Measurements from ENCODE around the gene SLC25A39. TPM values are rescaled to one million over a fixed set of nuclear protein-coding genes. Genes with fewer than 3 reads are reported as not detected.
A peak's percentile ranks its signal among the peaks of the same experiment; 100 is the strongest.

Gene SLC25A39
- total and polyA plus RNA-seq, 9 of the 15 experiments (the other 6 are each of a cell fraction or from before 2014, with no cell fraction given): 4.8 to 267 (median 140) TPM

- no peak for TF ChIP-seq IRF1 (CRISPR knock-in tag; IDR thresholded peaks at IDR 0.05; ENCODE audit: borderline replicate concordance)
- TF ChIP-seq SMARCA4 (IDR thresholded peaks at IDR 0.05): no peak
- TF ChIP-seq THRAP3 (IDR thresholded peaks at IDR 0.05; ENCODE audit: borderline replicate concordance): no peak
- TF ChIP-seq KDM1A (IDR thresholded peaks at IDR 0.05): no peak
- no peak for TF ChIP-seq CC2D1A (IDR thresholded peaks at IDR 0.05)
- TF ChIP-seq GATA2 (CRISPR knock-in tag; IDR thresholded peaks at IDR 0.05): no peak
- no peak for TF ChIP-seq ZNF699 (CRISPR knock-in tag; IDR thresholded peaks at IDR 0.05; ENCODE audit: insufficient replicate concordance)
- no peak for TF ChIP-seq SIX5 (IDR thresholded peaks at IDR 0.05; ENCODE audit: borderline replicate concordance in 1 of 2, insufficient read depth in 1 of 2, low read depth in 1 of 2, low read length in 2 of 2)
- TF ChIP-seq SIN3A (IDR thresholded peaks at IDR 0.05; ENCODE audit: borderline replicate concordance in 2 of 2, control insufficient read depth in 1 of 2, low read depth in 2 of 2, low read length in 2 of 2): peak; percentile 89 to 95; a peak in 3 of 4 replicates
- no peak for TF ChIP-seq POU5F1 (IDR thresholded peaks at IDR 0.05; ENCODE audit: borderline replicate concordance, low read depth, low read length, partially characterized antibody)
- TF ChIP-seq ZBTB49 (CRISPR knock-in tag; IDR thresholded peaks at IDR 0.05; ENCODE audit: borderline replicate concordance): no peak; the same call in 1 of the 2 replicates
- TF ChIP-seq WHSC1 (IDR thresholded peaks at IDR 0.05; ENCODE audit: low read length): no peak
- no peak for TF ChIP-seq XRCC4 (IDR thresholded peaks at IDR 0.05; ENCODE audit: extremely low read depth, insufficient read depth, insufficient read length)
- TF ChIP-seq E2F5 (CRISPR knock-in tag; IDR thresholded peaks at IDR 0.05): no peak
- TF ChIP-seq ELK3 (CRISPR knock-in tag; IDR thresholded peaks at IDR 0.05): no peak
- no peak for TF ChIP-seq POLR2AphosphoS5 (IDR thresholded peaks at IDR 0.05; ENCODE audit: control insufficient read depth, insufficient read depth, low read depth, low read length)
- TF ChIP-seq TSC22D4 (tag; IDR thresholded peaks at IDR 0.05): no peak
- TF ChIP-seq DNMT1 (IDR thresholded peaks at IDR 0.05): no peak
- TF ChIP-seq SREBF1 (IDR thresholded peaks at IDR 0.05; ENCODE audit: borderline replicate concordance, low read depth, low read length): peak; percentile 57; the same call in 1 of the 2 replicates
- no peak for TF ChIP-seq ZKSCAN3 (CRISPR knock-in tag; IDR thresholded peaks at IDR 0.05)
- TF ChIP-seq MCM7 (IDR thresholded peaks at IDR 0.05): no peak
- TF ChIP-seq THRA (IDR thresholded peaks at IDR 0.05): no peak
- no peak for TF ChIP-seq RBM17 (IDR thresholded peaks at IDR 0.05; ENCODE audit: borderline replicate concordance, low read depth, low read length)
Measured at GRCh38 chr17:44344939-44345453, 20.4 kb upstream of the SLC25A39 start, which contains the start of gene GRN (continued).
